ENCODE data around the gene STK17B.

The STK17B gene

DNA sequence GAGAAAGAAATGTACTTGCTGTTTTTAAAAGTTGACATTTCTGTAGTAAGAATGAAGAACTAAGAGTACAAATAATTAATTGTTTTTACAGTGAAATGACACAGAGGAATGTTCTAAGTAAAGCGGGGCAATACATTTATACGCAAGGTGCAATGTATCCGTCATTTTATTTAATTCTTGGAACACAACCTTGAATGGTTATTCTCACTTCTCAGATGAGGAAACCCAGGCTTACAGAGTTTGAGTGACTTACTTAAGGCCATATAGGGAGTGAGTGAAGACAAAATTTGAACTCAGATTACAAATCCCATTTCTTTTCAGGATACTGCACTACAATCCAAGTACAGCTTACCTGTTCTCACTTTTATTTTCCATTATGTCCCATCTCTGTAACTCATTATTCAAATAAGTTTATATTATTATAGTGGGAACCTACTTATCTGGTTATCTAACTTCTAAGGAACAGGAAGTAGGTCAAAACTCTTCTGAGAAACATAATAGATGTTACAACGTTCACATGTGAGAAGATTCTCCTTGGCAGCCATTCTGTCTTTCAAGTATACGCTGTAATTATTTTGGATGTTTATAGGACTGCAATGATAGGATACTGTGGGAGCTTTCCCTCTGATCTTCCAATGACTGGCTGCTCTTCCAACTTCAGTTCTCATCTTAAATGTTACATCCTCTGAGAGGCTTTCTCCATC is 12.3 kb upstream of the STK17B start:
- no peak for DNase-seq (ENCODE audit: low read depth)

DNA sequence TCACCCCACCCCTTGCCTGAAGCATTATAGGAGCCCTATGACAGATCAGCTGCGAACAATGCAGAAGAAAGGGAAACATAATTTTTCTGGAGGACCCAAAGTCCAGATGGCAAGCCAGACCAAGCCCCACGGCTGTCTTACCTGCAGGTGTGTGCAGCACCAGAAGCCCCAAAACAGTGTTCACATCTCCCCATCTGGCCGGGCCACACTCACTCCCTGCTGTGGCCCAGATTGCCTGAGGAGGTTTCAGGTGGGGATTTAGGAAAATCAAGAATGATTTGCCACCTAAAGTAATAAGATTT is 11.7 kb upstream of the STK17B start:
- DNase-seq (ENCODE audit: low read depth): no peak

DNA sequence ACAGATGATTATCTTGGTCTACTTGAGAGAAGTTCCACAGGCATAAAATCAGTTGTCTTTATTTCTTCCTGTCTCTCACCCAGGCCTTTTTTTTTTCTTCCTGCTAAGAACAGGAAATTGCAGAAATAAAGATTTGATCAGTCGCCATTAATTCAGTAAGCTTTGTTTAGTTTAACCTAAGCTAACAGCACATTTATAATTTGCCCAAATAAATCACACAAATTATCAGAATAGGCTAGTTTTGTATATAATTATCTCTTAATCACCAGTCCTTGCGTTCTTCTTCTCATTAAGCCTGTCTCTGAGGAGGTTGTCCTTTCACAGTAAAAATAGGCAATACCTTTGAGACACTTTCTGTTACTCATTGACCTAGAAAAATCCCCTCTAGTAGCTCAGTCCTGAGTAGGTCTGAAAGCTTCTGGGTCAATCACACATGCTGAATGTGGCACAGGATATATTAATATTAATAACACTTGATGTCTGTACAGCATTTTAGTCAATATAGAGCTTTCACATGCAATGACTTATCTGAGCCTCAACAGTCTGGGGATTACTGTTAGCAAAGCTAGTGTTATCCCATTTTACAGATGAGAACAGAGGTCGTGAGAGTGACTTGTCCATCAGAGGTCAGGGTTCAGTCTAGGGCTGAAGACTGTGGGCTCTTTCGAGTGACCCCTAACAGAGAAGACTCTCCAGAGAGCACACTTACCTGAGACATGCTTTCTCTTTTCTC is 11.2 kb upstream of the STK17B start:
- no peak for DNase-seq (ENCODE audit: low read depth)

DNA sequence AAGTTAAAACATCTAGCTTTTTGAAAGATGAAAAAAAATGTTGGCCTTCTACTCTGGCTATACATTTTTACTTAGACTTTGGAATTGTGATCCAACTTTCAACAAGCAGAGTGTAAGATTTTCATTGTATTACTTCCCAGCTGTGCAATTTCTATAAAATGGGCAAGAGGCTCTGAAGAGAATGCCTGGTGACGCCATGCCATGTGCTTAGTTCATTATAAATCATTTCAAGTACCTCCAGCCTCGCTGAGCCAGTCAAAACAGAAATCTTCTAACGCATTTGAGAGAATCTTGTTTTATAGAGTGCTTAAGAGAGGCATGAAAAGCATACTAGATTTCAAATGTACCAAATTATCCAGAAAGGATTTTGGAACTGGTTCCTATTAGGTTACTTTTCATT is 10.1 kb upstream of the STK17B start:
- no peak for DNase-seq (ENCODE audit: low read depth)

DNA sequence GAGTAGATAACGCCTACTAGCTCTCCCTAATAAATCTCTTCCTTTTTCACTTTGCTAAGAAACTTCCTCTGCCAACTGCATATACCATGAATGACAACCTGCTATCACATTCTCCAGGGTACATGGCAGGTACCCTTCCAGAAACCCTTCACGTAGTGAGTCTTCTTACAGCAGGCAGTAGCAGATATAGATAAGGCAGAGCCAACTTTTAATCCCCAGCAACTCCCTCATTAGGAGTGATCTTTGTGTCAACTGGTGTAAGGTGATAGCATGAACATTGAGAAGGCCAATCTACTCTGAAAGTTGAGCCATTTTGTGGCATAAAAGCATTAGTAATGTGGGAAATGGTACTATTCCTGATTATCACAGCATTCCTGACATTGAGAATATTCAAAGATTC is 5.7 kb upstream of the STK17B start:
- DNase-seq (ENCODE audit: low read depth): no peak

DNA sequence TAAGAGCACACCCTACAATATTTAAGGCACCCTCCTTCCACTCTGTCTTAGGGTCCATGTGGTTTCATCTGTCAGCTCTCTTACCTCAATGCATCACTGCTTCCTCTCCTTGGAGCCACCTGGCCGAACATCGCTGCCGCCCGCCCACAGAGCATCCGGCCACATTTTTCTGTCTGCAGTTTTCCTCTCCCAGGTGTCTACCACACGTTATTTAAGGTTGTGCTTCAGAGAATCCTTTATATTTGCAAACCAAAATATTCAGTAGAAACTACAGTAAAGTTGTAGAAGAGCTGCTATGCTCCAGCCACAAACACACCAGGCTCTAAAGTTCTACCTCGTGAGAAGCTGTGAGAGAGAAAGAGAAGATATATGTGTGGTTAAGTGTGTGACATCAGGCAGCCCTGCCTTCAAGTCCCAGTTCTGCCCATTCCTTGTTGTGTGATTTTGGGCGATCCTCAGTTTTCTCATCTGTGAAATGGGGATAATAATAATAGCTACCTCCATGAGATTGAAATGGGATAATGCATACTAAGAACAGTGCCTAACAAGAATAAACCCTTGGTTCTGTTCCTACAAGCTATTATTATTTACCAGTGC is 4.9 kb upstream of the STK17B start:
- DNase-seq (ENCODE audit: low read depth): no peak

DNA sequence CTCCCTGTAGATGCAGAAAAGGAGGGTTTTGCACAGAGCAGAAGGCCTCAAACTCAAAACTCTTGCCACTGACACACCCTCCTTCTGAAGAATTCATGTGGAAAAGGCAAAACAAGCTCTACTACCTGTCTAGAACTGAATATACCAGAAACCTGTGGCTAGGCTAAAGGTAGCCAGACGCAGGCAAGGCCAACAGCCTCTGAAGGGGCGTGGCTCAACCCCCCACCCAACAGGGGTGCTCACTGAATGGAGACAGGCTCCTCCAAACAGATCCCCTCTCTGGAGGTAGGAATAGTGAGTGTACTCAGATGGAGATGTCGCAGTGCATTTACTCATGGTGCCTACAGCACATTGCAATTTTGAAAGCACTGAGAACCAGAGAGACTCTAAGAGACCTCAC is 3.0 kb upstream of the STK17B start:
- no peak for DNase-seq (ENCODE audit: low read depth)

DNA sequence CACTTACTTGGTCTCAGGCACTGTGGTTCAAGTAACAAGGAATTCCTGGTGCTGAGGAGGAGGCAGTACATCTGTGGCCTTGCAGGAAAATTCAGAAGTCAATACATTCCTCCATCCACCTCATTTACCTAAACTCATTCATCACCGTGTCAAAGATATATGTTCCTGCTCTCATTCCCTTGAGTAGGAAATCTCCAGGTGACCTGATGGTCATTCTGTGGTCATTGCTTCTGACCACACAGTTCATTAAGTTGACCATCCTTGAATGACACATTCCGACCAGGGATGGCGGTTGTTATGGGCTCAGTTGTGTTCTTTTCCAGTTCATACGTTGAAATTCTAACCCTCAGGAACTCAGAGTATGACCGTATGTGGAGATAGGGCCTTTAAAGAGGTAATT is 2.1 kb upstream of the STK17B start:
- DNase-seq (ENCODE audit: low read depth): no peak

DNA sequence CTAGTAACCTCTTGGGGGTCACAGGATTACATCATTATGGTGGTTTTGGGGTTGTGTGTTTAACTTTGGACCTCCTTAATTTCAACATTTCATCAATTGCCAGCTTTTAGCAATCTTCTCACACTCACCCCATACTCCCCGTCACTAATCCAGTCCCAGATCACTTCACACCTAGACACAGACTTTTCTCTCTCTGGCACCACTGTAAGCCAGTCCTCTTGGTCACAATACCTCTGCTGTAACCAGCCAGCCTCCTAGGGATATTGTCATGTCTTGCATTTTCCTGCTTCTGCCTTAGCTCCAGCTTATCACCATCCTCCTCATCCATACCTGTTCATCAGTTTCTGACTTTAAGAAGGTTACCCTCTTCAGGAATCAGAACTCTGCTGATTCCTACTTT is 1.6 kb upstream of the STK17B start:
- no peak for DNase-seq (ENCODE audit: low read depth)

DNA sequence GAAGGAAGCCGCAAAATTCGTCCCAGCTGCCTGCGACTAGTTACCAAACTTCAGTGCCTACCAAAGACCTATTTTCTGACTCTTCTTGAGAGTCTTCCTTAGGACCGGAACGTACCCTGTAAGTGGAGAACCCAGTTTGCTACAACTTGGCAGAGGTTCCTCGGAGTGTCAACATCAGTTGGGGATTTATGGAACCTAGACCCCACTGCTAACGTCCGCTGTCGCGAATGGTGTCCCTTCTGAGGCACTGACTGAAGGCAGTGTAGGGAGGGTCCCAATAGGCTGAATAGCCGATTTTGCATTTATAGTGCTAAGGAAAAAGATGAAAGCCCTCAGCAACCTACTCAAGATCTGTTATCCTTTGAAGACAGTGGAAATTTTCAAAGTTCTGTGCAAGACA is 568 bp upstream of the STK17B start:
- DNase-seq (ENCODE audit: low read depth): no peak

DNA sequence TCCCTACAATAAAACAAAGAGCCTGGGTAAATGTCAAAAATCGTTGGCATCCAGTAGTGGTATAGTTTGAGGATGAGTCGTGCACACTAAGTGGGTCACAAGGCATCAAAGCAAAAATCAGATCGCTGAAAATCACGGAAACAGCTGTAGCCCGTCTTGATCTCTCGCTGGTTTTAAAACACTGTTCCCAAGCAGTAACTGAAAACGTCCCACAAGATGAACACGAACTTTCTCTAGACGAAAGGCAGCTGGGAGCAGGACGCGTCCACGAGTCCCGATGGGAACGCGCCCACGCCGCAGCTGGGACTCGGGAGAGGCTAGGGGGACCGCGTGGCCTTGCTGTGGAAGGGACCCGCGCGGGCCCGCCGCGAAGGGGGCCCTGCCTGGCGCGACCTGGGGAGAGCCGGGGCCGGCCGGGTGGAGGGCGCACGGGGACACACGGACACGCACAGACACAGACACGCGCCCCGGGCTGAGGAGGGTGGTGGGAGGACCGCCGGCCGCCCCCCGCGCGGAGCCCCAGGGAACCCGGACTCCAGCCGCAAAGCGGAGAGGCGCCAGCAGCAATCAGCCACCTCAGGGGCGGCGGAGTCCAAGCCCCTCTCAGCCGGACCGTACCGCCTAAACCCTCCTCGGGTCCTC is 651 bp downstream of the STK17B start:
- DNase-seq (ENCODE audit: low read depth): no peak

DNA sequence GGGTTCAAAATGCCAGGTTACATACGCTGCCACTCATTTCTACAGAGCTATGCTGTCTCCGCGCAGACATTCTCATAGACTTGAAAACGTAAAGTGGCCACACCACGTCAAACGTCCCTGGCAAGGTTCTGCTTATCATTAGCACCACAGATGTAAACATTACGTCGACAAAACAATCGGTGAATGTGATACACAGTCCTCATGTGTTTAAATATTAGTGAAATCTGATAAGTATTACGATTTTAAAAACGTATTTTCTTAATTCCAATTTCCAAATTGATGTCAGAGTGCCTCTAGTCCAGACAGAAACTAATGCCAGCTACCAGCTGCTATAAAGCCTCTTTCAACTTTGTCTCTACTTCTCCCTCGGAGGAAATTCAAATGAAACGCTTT is 1.2 kb downstream of the STK17B start:
- DNase-seq (ENCODE audit: low read depth): no peak

DNA sequence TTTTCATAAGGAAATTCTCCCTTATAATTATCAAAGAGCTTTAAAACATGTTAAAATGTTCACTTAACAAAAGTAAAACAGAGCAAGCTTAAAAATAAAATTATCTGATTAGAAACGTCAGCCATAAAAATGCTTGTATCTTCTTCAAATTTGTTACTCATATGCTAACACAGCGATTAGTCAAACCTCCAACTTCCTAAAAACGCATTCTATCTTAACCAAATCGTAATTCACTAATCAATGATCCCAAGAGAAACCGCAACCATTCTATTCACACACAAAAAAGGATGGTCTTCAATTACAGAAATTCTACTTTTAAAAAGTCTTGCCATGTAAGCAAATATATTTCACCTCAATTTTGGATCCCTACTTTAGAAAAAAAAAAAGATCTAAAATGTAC is 1.9 kb downstream of the STK17B start:
- no peak for DNase-seq (ENCODE audit: low read depth)

DNA sequence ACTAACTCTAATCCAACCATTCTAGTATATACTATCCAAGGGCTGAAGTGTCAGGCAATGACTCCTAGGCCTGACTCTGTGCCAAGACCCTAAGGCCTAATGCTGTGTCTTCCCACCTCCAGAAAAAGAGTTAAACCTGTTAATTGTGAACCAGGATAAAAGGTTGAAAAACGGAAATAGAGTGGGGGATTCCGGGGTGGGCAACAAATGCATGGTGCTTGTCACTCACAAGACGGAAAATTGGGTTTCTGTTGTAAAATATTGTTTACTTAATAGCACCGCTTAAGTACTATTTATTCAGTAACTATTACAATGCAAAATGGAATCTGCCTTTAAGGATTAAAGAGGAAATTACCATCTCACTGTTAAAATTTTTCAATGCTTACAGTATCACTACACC is 3.2 kb downstream of the STK17B start:
- no peak for DNase-seq (ENCODE audit: low read depth)

DNA sequence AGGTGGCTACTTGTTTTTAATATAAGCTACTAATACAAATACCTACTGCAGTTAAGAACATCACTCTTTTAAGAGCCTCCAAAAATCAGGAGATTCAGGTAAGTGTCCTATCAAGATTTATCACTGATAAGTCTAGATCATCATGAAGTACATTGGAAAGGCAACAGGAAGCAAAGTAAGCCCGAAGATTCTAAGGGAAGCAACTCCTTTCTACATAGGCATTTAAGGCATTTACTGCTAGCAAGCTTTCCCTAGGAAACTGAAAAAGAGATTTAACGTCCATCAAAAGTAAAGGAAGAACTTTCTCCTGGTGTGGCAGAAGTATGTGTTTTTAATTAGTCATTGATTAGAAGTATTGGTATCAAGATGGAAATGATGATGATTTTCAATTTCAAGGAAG is 3.7 kb downstream of the STK17B start:
- no peak for DNase-seq (ENCODE audit: low read depth)

DNA sequence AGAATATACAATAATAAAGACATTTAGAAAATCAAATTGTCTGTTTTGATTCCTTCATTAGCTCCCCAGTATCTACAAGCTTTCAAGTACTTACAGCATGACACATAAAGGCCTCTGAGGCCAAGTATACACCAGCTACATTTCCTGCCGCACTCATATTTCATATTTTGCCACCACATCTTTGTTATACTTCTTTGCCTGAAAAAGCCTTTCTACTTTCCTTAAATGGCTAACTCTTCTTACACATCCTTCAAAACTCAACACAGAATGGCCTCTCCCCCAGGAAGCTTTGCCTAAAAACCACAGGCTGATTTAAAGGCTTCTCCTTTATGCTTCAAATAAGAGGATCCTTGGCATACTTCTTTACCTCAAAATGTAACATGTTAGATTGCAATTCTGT is 4.5 kb downstream of the STK17B start:
- DNase-seq (ENCODE audit: low read depth): no peak

DNA sequence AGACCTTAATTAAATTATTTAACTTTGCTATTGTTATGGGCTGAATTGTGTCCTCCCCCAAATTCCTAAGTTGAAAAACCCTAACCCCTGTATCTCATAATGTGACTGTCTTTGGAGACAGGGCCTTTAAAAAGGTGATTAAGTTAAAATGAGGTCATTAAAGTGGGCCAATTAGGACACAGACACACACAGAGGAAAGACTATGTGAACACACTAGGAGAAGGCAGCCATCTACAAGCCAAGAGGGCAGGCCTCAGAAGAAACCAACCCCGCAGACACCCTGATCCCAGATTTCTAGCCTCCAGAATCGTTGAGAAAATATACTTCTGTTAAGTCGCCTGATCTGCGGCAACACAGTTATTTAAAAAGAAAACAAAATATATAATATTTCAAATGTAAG is 6.4 kb downstream of the STK17B start:
- no peak for DNase-seq (ENCODE audit: low read depth)

DNA sequence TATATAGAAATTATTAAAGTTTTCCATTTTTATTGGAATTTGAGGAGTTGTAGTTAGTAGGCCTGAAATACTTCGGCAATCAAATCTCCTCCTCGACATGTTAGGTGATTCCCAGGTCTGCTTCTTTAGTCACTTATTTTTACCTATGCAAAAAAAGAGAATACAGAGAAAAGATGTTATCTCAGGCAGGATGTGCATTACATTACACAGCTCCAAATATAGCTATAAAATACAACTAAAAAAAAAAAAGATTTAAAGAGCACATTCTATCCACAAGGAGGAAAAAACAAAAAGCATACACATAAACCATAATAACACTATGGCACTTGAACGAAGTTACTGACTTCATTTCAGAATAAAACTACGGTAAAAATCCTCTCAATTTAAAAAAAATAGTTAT is 8.1 kb downstream of the STK17B start:
- no peak for DNase-seq (ENCODE audit: low read depth)

DNA sequence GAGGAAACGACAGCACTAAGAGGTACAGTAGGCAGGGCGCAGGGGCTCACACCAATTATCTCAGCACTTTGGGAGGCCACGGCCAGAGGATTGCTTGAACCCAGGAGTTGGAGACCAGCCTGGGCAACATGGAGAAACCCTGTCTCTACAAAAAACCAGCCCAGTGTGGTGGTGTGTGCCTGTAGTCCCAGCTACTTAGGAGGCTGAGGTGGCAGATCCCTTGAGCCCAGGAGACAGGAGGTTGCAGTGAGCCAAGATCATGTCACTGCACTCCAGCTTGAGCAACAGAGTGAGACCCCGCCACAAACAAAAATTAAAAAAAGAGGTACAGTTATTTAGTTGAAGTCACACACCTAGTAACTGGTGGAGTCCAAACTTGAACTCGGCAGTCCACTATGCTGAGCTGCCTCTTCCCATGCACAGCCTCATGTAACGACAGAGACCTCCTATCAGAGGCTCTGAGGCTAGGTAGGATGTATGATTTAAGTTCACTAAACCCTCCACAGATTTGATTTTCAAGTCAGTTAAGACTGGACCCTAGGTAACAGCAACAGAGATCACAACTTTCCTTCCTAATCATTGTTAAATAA is 8.7 kb downstream of the STK17B start:
- no peak for DNase-seq (ENCODE audit: low read depth)

DNA sequence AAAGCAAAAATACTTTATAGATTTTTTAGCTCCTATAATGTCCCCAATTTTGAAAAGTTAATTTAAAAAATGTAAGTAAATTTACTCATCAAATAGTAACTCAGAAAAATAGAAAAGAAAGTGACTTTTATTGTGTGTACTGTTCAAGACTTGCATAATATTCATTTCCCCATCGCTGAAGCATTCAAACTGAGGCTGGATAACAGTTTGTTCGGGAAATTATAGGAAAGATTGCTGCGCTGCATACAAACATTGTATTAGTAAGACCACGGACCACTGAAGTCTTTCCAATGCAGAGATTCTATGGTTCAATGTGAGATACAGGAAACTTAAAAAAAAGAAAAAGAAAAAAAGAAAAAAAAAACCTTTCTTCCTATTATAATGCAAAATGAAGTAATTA is 10.4 kb downstream of the STK17B start:
- no peak for DNase-seq (ENCODE audit: low read depth)

DNA sequence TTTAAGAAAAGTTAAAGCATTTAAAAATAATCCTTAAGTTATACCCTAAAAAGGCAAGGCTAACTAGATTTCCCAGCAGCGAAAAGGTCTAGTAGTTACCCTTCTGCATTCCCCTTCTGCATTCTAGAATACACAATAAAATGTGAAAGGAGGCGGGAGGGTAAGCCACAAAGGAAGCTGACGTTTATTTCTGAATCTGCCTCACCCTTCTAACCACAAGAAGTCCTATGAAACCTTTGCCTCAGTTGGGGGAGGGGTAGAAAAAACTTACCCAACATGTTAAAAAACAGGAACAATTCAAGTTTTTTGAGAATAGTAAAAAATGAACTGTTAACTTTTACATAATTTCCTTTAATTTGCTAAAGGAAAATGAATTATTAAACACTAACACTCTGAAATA is 11.3 kb downstream of the STK17B start:
- peak; percentile 55 for DNase-seq (ENCODE audit: low read depth)

DNA sequence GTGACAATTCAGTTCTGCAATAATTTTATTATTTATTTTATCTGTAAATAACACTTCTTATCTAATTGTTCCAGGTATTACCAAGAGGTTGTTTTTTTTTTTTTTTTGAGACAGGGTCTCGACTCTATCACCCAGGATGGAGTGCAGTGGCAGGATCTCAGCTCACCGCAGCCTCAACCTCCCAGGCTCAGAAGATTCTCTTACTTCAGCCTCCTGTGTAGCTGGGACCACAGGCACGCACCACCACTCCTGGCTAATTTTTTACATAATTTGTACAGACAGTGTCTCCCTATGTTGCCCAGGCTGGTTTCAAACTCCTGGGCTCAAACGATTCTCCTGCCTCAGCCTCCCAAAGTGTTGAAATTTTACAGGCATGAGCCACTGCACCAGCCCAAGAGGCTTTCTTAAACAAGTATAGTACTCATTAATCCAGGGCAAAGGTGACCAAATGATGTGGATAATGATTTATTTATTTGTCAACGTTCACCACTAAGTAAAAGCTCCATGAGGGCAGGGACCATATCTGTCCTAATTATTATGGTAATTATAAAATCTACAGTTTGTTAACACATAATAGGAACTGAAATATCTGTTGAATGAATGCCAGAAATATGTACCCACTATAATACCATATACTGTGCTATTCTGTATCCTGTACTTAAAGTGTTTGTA is 12.0 kb downstream of the STK17B start:
- no peak for DNase-seq (ENCODE audit: low read depth)
